HG02571 (cell line): Measurements from ENCODE around the gene OR4L1.
"Not testable (repeated sequence)": the region's sequence is repeated elsewhere in the genome, so short reads cannot be mapped to it uniquely, and the experiment has no call there.

ENCODE experiments used
- ATAC-seq: cut with Tn5 transposase; IDR thresholded peaks from one replicate; pipeline ENCODE4 v1.9.1; 2021; ENCODE audit warnings: mild to moderate bottlenecking, moderate library complexity; ENCODE audit not compliant: unreplicated experiment

OR4L1 gene

DNA sequence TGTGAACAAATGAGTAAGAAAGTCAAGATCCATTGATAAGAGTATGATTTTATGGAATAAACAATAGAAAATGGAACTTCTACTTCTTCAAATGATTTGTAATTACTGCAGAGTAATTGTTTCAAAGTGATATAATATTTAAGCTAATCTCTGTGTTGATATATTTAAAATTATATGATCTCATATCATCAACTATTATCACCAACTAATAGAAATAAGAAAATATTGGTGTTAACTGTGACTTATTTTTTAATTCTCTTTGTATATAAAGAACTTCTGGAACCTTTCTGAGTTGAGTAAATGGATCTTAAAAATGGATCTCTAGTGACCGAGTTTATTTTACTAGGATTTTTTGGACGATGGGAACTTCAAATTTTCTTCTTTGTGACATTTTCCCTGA is at the start of gene OR4L1:
TSS of gene OR4L1 (plus strand) at position 301 of the 400 bp plus-strand sequence. CDS start at position 301, 0 bp downstream.
- no peak for ATAC-seq

- no peak for ATAC-seq
Observed at GRCh38 chr14:20019257-20019865, 40.5 kb upstream of the OR4L1 start, which contains the start of gene OR4K14. OR4K14 (minus strand) TSS chr14:20019307; CDS start chr14:20015193, 4,114 bp downstream.

DNA sequence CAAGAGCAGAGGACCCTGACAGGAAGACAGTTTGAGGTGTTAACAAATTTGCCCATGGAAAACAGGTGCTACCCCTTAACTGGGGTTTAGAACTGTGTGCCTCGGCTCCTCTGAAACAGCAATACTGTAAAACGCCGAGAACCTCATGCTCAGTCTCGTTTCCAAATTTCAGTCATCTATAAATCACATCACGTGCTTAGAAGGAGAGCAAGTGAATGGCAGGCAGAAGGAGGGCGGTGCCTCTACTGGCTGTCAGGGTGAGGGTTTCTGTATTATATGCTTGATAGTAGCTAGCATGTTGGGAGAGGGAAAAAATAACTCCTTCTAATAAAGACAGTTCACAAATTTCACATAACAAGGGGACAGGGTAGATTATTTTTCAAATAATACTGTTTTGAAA is 28.8 kb upstream of the OR4L1 start:
- no peak for ATAC-seq

- no peak for ATAC-seq
Observed at GRCh38 chr14:20035449-20035848, 24.4 kb upstream of the OR4L1 start.

GRCh38 chr14:20035938-20036337 is 23.9 kb upstream of the OR4L1 start, which contains the start of gene OR4K13:
OR4K13 (minus strand) TSS chr14:20036038; CDS start chr14:20034758, 1,280 bp downstream.
- ATAC-seq: no peak

DNA sequence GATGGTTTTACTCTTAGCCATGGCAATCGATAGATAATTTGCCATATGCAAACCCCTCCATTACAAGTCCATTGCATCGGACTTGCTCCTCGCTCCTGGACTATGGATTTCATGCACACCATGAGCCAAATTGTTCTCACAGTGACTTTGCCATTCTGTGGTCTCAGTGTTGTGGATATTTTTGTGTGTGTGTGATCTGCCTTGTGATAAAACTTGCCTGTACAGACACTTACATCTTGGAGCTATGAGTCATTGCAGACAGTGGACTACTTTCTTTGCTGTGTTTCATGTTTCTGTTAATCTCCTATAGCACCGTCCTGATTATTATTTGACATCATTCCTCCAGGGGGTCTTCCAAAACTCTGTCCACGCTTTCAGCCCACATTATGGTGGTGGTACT is 15.6 kb upstream of the OR4L1 start:
- ATAC-seq: no peak

DNA sequence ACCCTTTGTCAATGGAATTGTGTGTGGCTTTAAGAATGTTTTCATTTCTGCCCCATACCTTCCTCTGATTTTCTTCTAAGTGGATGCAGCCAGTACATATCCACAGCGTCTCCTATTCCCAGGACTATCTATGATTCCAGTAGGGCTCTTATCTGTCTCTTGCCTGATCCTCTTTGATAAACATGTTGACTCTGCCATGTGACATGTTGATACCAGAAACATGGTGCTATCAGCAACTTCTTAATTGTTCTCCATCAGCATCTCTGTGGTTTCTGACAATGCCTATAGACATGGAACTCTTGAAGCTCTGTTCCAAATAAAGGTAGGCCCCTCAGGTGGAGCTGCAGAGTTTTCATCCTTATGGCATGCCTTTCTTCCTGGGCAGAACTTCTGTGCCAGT is 11.6 kb upstream of the OR4L1 start:
- ATAC-seq: no peak

- no peak for ATAC-seq
Observed at GRCh38 chr14:20092050-20092449, 32.2 kb downstream of the OR4L1 start.

DNA sequence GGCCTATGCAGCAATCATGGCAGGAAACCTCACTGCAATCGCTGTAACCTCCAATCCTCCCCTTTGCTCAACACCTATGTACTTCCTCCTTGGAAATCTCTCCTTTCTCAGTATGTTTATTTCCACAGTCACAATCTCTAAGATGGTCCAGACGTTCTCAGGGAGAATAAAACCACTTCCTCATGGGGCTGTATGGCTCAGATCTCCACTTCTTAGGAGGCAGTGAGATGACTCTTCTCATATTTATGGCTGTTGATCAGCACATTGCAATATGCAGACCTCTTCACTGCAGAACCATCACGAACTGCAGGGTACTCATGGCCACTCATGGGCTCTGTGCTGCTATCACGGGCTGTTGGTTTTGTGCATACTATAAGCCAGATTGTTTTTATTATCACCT is 33.6 kb downstream of the OR4L1 start:
- no peak for ATAC-seq

- not testable (repeated sequence) for ATAC-seq
Observed at GRCh38 chr14:20098926-20099770, 39.3 kb downstream of the OR4L1 start.

DNA sequence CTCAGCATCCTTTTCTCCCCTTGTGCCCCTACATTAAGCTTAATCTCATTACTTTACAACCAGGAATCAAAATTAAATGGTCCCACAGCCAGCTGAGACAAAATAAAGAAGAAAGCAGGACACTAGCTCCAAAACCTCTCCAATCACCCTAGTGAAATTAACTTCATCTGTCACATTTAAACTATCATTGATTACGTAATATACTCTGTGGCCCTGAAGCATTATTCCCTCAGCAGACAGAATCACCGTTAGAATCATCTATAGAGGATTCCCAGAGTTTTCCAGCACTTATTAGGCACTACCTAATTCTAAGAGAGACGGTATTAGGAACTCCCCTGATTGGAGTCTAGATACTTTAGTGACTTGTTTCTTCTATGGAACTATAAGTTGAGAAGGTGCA is 50.6 kb downstream of the OR4L1 start, which contains the start of gene OR4K17:
TSS of gene OR4K17 (plus strand) at position 302 of the 400 bp plus-strand sequence. CDS start 6,761 bp downstream, outside the sequence.
- ATAC-seq: no peak
